ENCODE results near the gene APIP. TPM values are rescaled to one million over a fixed set of nuclear protein-coding genes. Genes with fewer than 3 reads are reported as not detected.

APIP gene
- total RNA-seq, 1 donor from 2014 or later, result 36.7 TPM

- Histone ChIP-seq H3K27ac (no peak overlapping the region), H3K4me1 (no peaks in the 10 kb centered on the region), H3K27me3 (ENCODE audit: low read depth) (no peaks in the 10 kb centered on the region), H3K36me3 (peaks cover 13% of the 10 kb centered on the region), H3K4me3 (no peak overlapping the region), H3K9me3 (no peaks in the 10 kb centered on the region)
- TF ChIP-seq CTCF (IDR thresholded peaks at IDR 0.05), result no peak
- intact Hi-C loops (cut with DNase I), result no loop called here
- ATAC-seq (no peak), DNase-seq (no peak)
Measured at GRCh38 chr11:34959770-34960169, 43.6 kb upstream of the APIP start.

- Histone ChIP-seq H3K9me3 (no peaks in the 10 kb centered on the region), H3K36me3 (peaks cover 13% of the 10 kb centered on the region), H3K4me1 (no peaks in the 10 kb centered on the region), H3K4me3 (no peak overlapping the region), H3K27ac (no peak overlapping the region), H3K27me3 (ENCODE audit: low read depth) (no peaks in the 10 kb centered on the region)
- DNase-seq (no peak), ATAC-seq (no peak)
- intact Hi-C loops (cut with DNase I), result no loop called here
- TF ChIP-seq CTCF (IDR thresholded peaks at IDR 0.05), result no peak
Measured at GRCh38 chr11:34957606-34958005, 41.4 kb upstream of the APIP start.

GRCh38 chr11:34957206-34957605 lies 41.0 kb upstream of the APIP start:
- Histone ChIP-seq H3K27ac (no peak overlapping the region), H3K9me3 (no peaks in the 10 kb centered on the region), H3K27me3 (ENCODE audit: low read depth) (no peaks in the 10 kb centered on the region), H3K4me1 (no peaks in the 10 kb centered on the region), H3K36me3 (peaks cover 13% of the 10 kb centered on the region), H3K4me3 (no peak overlapping the region)
- intact Hi-C loops (cut with DNase I), result no loop called here
- ATAC-seq, result peak in 1 of 2 donors; percentile 12
- TF ChIP-seq CTCF (IDR thresholded peaks at IDR 0.05), result no peak
- DNase-seq, result no peak

- DNase-seq (no peak), ATAC-seq (no peak)
- Histone ChIP-seq H3K27me3 (ENCODE audit: low read depth) (no peaks in the 10 kb centered on the region), H3K27ac (no peak overlapping the region), H3K9me3 (no peaks in the 10 kb centered on the region), H3K4me1 (no peaks in the 10 kb centered on the region), H3K36me3 (peaks cover 7% of the 10 kb centered on the region), H3K4me3 (no peak overlapping the region)
- TF ChIP-seq CTCF (IDR thresholded peaks at IDR 0.05), result no peak
- intact Hi-C loops (cut with DNase I), result no loop called here
Measured at GRCh38 chr11:34953955-34954354, 37.8 kb upstream of the APIP start.

GRCh38 chr11:34948696-34949095 lies 32.5 kb upstream of the APIP start:
- DNase-seq, result no peak
- intact Hi-C loops (cut with DNase I), result no loop called here
- H3K9me3 ChIP-seq, result peaks cover 5% of the 10 kb centered on the region
- no peaks in the 10 kb centered on the region for H3K27me3 ChIP-seq (ENCODE audit: low read depth)
- H3K27ac ChIP-seq, result no peak overlapping the region
- no peak for TF ChIP-seq CTCF (IDR thresholded peaks at IDR 0.05)
- no peak for ATAC-seq
- no peaks in the 10 kb centered on the region for H3K4me1 ChIP-seq
- H3K4me3 ChIP-seq, result no peak overlapping the region
- no peaks in the 10 kb centered on the region for H3K36me3 ChIP-seq

GRCh38 chr11:34944692-34945091 lies 28.5 kb upstream of the APIP start:
- Histone ChIP-seq H3K36me3 (no peaks in the 10 kb centered on the region), H3K9me3 (peaks cover 5% of the 10 kb centered on the region), H3K27me3 (ENCODE audit: low read depth) (no peaks in the 10 kb centered on the region), H3K4me3 (no peak overlapping the region), H3K27ac (no peak overlapping the region), H3K4me1 (peaks cover 4% of the 10 kb centered on the region)
- no peak for TF ChIP-seq CTCF (IDR thresholded peaks at IDR 0.05)
- no peak for DNase-seq
- no peak for ATAC-seq
- intact Hi-C loops (cut with DNase I), result no loop called here

All from lower lobe of right lung (tissue), 2 donors.